Measurements from ENCODE around the gene PACSIN2.
A peak's percentile ranks its signal among the peaks of the same experiment; 100 is the strongest.

DNA sequence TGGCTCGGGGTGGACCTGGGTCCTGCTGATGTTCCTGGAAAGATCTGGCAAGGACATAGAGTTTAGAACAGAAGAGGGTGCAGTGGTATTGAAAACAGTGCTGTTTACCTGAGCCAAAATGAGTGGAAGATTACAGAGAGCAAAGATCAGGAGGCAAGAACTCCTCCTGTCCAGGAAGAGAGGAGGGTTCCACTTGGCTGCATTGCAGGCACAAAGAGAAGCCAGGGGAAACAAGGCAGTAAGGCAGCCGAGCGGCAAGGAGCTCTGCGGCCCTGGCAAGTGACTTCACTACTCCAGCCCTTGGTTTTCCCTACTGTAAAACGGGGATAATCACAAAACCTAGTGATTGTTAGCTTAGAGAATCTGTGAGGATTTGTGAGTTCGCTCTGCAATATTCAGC is 3.7 kb upstream of the PACSIN2 start:
- TF ChIP-seq, protein P1, sequence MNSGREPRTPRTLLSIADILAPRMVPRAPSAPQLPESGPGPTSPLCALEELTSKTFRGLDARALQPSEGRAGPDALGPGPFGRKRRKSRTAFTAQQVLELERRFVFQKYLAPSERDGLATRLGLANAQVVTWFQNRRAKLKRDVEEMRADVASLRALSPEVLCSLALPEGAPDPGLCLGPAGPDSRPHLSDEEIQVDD (CRISPR knock-in tag; IDR thresholded peaks at IDR 0.05; ENCODE audit: borderline replicate concordance) = no peak
- TF ChIP-seq KMT2B (CRISPR knock-in tag; IDR thresholded peaks at IDR 0.05) (no peak), NFIC (IDR thresholded peaks at IDR 0.05; ENCODE audit: low read length) (peak; percentile 61; the same call in 1 of the 2 replicates), EP300 (IDR thresholded peaks at IDR 0.05; ENCODE audit: low read depth in 2 of 2, low read length in 2 of 2) (peak in 1 of 2 experiments; percentile 87; a peak in 2 of 4 replicates), EP300 (CRISPR knock-in tag; IDR thresholded peaks at IDR 0.05; ENCODE audit: borderline replicate concordance) (no peak), MEIS1 (CRISPR knock-in tag; IDR thresholded peaks at IDR 0.05; ENCODE audit: borderline replicate concordance) (peak; percentile 68; the same call in 1 of the 2 replicates), CREB1 (IDR thresholded peaks at IDR 0.05) (no peak), CREB1 (CRISPR knock-in tag; IDR thresholded peaks at IDR 0.05) (no peak), NR3C1 (CRISPR knock-in tag; IDR thresholded peaks at IDR 0.05) (no peak), ZNF713 (CRISPR knock-in tag; IDR thresholded peaks at IDR 0.05) (no peak), FOXK2 (IDR thresholded peaks at IDR 0.05) (peak; percentile 67; the same call in 1 of the 2 replicates)
- TF ChIP-seq, protein P2, sequence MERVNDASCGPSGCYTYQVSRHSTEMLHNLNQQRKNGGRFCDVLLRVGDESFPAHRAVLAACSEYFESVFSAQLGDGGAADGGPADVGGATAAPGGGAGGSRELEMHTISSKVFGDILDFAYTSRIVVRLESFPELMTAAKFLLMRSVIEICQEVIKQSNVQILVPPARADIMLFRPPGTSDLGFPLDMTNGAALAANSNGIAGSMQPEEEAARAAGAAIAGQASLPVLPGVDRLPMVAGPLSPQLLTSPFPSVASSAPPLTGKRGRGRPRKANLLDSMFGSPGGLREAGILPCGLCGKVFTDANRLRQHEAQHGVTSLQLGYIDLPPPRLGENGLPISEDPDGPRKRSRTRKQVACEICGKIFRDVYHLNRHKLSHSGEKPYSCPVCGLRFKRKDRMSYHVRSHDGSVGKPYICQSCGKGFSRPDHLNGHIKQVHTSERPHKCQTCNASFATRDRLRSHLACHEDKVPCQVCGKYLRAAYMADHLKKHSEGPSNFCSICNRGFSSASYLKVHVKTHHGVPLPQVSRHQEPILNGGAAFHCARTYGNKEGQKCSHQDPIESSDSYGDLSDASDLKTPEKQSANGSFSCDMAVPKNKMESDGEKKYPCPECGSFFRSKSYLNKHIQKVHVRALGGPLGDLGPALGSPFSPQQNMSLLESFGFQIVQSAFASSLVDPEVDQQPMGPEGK (CRISPR knock-in tag; IDR thresholded peaks at IDR 0.05) = no peak
